GM12872 (cell line): Measurements from ENCODE around the gene PRTN3.

Experiments
- CTCF ChIP-seq: IDR thresholded peaks from 3 replicates; pipeline ENCODE4 v1.5.1; 2011; ENCODE audit warnings: low read depth, mild to moderate bottlenecking, low read length, moderate library complexity; ENCODE audit not compliant: insufficient read depth

The PRTN3 gene

GRCh38 chr19:843836-844545, 3.2 kb downstream of the PRTN3 start:
- no peak for TF ChIP-seq CTCF

GRCh38 chr19:844546-844971, 3.8 kb downstream of the PRTN3 start:
- no peak for TF ChIP-seq CTCF

GRCh38 chr19:845707-846521, 5.1 kb downstream of the PRTN3 start:
- no peak for TF ChIP-seq CTCF

GRCh38 chr19:848386-848921, 7.7 kb downstream of the PRTN3 start:
- no peak for TF ChIP-seq CTCF

GRCh38 chr19:850221-850978, 9.6 kb downstream of the PRTN3 start:
- no peak for TF ChIP-seq CTCF

GRCh38 chr19:850979-851335, 10.2 kb downstream of the PRTN3 start:
- TF ChIP-seq CTCF, result no peak
